Keratinocyte (primary cell): ENCODE measurements around the gene ROBO3. TPM values are rescaled to one million over a fixed set of nuclear protein-coding genes. Genes with fewer than 3 reads are reported as not detected.

ENCODE experiments used
- DNase-seq: peaks from one replicate; pipeline ENCODE4 v3.0.0-alpha.2; 2011; ENCODE audit warnings: low read depth, missing footprints, low spot score
- FAIRE-seq: peaks from 2 replicates; lab custom pipeline; 2011; peaks lifted over from hg19 to GRCh38; lab: Jason Lieb, UNC
- H2AFZ ChIP-seq: 2 replicates; pipeline ENCODE4 v1.6.0; 2012; ENCODE audit warnings: low read length, control low read depth, inconsistent platforms; ENCODE audit not compliant: control insufficient read depth
- H3K27ac ChIP-seq: 2 replicates; pipeline ENCODE4 v1.5.1; 2011; ENCODE audit warnings: low read length; ENCODE audit not compliant: control insufficient read depth, insufficient read depth
- H3K27me3 ChIP-seq: 3 replicates; pipeline ENCODE4 v1.6.0; 2011; ENCODE audit warnings: low read length; ENCODE audit not compliant: control insufficient read depth, insufficient read depth; ENCODE audit errors: extremely low read depth
- H3K36me3 ChIP-seq, 2 experiments: 2 replicates in 1 of 2; 3 replicates in 1 of 2; pipeline ENCODE4 v1.5.1; 2011; ENCODE audit warnings: low read length in 2 of 2, mild to moderate bottlenecking in 1 of 2; ENCODE audit not compliant: control insufficient read depth in 2 of 2, insufficient read depth in 2 of 2; ENCODE audit errors: extremely low read depth in 1 of 2
- H3K4me1 ChIP-seq: 3 replicates; pipeline ENCODE4 v1.5.1; 2011; ENCODE audit warnings: low read length; ENCODE audit not compliant: control insufficient read depth, insufficient read depth; ENCODE audit errors: extremely low read depth
- H3K4me2 ChIP-seq: 3 replicates; pipeline ENCODE4 v1.6.0; 2011; ENCODE audit warnings: low read depth, low read length; ENCODE audit not compliant: control insufficient read depth, insufficient read depth; ENCODE audit errors: extremely low read depth
- H3K4me3 ChIP-seq, 3 experiments: fragments of 200-600 bp in 1 of 3; sonication (generic) in 1 of 3; 2 replicates in 2 of 3; 3 replicates in 1 of 3; pipeline ENCODE4 v1.5.1; 2011 to 2016; ENCODE audit warnings: low read length in 3 of 3, mild to moderate bottlenecking in 3 of 3, control low read depth in 2 of 3, inconsistent platforms in 1 of 3, low read depth in 1 of 3, mixed read lengths in 1 of 3, mixed run types in 1 of 3, moderate library complexity in 1 of 3; ENCODE audit not compliant: control insufficient read depth in 2 of 3, insufficient read depth in 2 of 3; ENCODE audit errors: extremely low read depth in 1 of 3
- H3K79me2 ChIP-seq: 2 replicates; pipeline ENCODE4 v1.6.0; 2012; ENCODE audit warnings: low read length; ENCODE audit not compliant: control insufficient read depth, insufficient read depth
- H3K9ac ChIP-seq: 3 replicates; pipeline ENCODE4 v1.6.0; 2011; ENCODE audit warnings: low read length; ENCODE audit not compliant: control insufficient read depth, insufficient read depth; ENCODE audit errors: extremely low read depth
- H3K9me1 ChIP-seq: 3 replicates; pipeline ENCODE4 v1.6.0; 2011; ENCODE audit warnings: low read length; ENCODE audit not compliant: control insufficient read depth, insufficient read depth; ENCODE audit errors: extremely low read depth
- H3K9me3 ChIP-seq: 2 replicates; pipeline ENCODE4 v1.5.1; 2012; ENCODE audit warnings: low read depth, low read length; ENCODE audit not compliant: control insufficient read depth
- H4K20me1 ChIP-seq: 3 replicates; pipeline ENCODE4 v1.6.0; 2011; ENCODE audit warnings: low read length; ENCODE audit not compliant: control insufficient read depth, insufficient read depth; ENCODE audit errors: extremely low read depth
- EZH2 ChIP-seq: IDR thresholded peaks from one replicate; pipeline ENCODE4 v1.6.1; 2012; ENCODE audit warnings: inconsistent platforms, mild to moderate bottlenecking, low read length, moderate library complexity
- dilution Hi-C: fragments of 300-500 bp; cut with MboI; formaldehyde crosslinking; loops from one replicate; pipeline ENCODE4 v1.7.0; 2020; ENCODE audit warnings: low sequenced_read_pairs; ENCODE audit not compliant: extremely low pct_ligation_motif_present
- polyA plus RNA-seq, 5 experiments: library from polyadenylated mRNA; depleted of rRNA in 3 of 5; stranded (reverse) in 3 of 5; stranded (forward) in 1 of 5; unstranded in 1 of 5; fragments of >200 nt; gene quantifications; 1 replicate in 1 of 5; 2 replicates in 3 of 5; 3 replicates in 1 of 5; pipeline versions ENCODE4 v1.2.1 to v1.2.3, GENCODE V29; 2011 to 2012; ENCODE audit warnings: missing spikeins in 2 of 5, low read depth in 1 of 5, low replicate concordance in 1 of 5
- TF ChIP-seq, protein P1 (sequence below), 3 experiments: IDR thresholded peaks in 1 of 3; conservative IDR thresholded peaks in 1 of 3; optimal IDR thresholded peaks in 1 of 3; 2 replicates in 2 of 3; 3 replicates in 1 of 3; pipeline versions ENCODE3 to v1.5.1; 2011; ENCODE audit warnings: low read length in 3 of 3, mild to moderate bottlenecking in 3 of 3, moderate library complexity in 2 of 3, control low read depth in 1 of 3, inconsistent platforms in 1 of 3; ENCODE audit not compliant: insufficient read depth in 2 of 3; ENCODE audit errors: extremely low read depth in 1 of 3

The ROBO3 gene
- polyA plus RNA-seq, 1 donor (not counting 4 experiments of a cell fraction or from before 2014, with no cell fraction given): 13.6 TPM

DNA sequence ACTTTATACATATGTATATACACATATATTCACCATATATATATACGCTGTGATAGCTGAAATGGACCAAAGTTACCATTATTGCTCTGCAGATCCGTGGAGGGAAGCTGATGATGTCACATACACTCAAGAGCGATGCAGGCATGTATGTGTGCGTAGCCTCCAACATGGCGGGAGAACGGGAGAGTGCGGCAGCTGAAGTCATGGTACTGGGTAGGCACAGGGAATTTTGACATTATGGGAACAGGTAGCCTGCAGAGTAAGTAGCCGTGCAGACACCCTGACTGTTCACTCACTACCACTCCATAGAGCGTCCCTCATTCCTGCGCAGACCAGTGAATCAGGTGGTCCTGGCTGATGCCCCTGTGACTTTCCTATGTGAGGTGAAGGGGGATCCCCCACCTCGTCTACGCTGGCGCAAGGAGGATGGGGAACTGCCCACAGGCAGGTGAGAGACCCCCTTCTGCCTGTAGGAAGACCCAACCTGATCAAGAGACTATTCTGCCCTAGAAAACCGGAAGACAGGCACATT, 4.7 kb downstream of the ROBO3 start:
- H3K36me3 ChIP-seq: no peaks in the 10 kb centered on the region
- no peak overlapping the region for H3K4me2 ChIP-seq
- H3K4me3 ChIP-seq: no peak overlapping the region
- no peak for DNase-seq
- H2AFZ ChIP-seq: no peak overlapping the region
- H3K27me3 ChIP-seq: peaks cover 89% of the 10 kb centered on the region
- H3K9me3 ChIP-seq: no peaks in the 10 kb centered on the region
- dilution Hi-C loops: no loop called here
- H3K27ac ChIP-seq: no peak overlapping the region
- no peaks in the 10 kb centered on the region for H3K9me1 ChIP-seq
- H3K9ac ChIP-seq: no peak overlapping the region
- TF ChIP-seq, protein P1, sequence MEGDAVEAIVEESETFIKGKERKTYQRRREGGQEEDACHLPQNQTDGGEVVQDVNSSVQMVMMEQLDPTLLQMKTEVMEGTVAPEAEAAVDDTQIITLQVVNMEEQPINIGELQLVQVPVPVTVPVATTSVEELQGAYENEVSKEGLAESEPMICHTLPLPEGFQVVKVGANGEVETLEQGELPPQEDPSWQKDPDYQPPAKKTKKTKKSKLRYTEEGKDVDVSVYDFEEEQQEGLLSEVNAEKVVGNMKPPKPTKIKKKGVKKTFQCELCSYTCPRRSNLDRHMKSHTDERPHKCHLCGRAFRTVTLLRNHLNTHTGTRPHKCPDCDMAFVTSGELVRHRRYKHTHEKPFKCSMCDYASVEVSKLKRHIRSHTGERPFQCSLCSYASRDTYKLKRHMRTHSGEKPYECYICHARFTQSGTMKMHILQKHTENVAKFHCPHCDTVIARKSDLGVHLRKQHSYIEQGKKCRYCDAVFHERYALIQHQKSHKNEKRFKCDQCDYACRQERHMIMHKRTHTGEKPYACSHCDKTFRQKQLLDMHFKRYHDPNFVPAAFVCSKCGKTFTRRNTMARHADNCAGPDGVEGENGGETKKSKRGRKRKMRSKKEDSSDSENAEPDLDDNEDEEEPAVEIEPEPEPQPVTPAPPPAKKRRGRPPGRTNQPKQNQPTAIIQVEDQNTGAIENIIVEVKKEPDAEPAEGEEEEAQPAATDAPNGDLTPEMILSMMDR (optimal IDR thresholded peaks at IDR 0.05 in 1 of 3, IDR thresholded peaks at IDR 0.05 in 1 of 3, conservative IDR thresholded peaks at IDR 0.05 in 1 of 3; ENCODE audit: extremely low read depth in 1 of 3, insufficient read depth in 2 of 3, low read length in 3 of 3): no peak
- TF ChIP-seq EZH2: no peak
- no peaks in the 10 kb centered on the region for H3K79me2 ChIP-seq
- no peaks in the 10 kb centered on the region for H4K20me1 ChIP-seq
- no peak for FAIRE-seq
- H3K4me1 ChIP-seq: peaks cover 3% of the 10 kb centered on the region

DNA sequence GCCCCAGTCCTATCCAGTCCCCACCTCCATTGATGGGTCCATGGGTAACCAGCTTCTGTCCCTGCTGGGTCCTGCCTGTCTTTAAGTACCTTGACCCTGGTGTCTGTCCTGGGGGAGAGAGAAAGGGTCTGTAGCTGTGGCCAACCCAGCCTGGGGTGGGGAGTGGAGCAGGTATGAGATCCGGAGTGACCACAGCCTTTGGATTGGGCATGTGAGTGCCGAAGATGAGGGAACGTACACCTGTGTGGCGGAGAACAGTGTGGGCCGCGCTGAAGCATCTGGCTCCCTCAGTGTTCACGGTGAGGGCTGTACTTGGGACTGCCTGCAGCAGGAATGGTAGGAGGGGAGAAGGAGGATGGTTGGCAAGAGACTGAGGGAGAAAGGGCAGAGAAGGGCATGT, 5.2 kb downstream of the ROBO3 start:
- Histone ChIP-seq H3K36me3 (no peaks in the 10 kb centered on the region), H4K20me1 (no peaks in the 10 kb centered on the region), H3K4me2 (no peak overlapping the region), H3K27me3 (peaks cover 85% of the 10 kb centered on the region), H3K27ac (no peak overlapping the region), H3K4me3 (no peak overlapping the region), H3K79me2 (no peaks in the 10 kb centered on the region), H3K9me3 (no peaks in the 10 kb centered on the region), H3K9ac (no peak overlapping the region), H3K9me1 (no peaks in the 10 kb centered on the region), H3K4me1 (peaks cover 3% of the 10 kb centered on the region), H2AFZ (no peak overlapping the region)
- DNase-seq (no peak), FAIRE-seq (no peak)
- dilution Hi-C loops: no loop called here
- TF ChIP-seq EZH2: no peak
- TF ChIP-seq, protein P1 (optimal IDR thresholded peaks at IDR 0.05 in 1 of 3, IDR thresholded peaks at IDR 0.05 in 1 of 3, conservative IDR thresholded peaks at IDR 0.05 in 1 of 3; ENCODE audit: extremely low read depth in 1 of 3, insufficient read depth in 2 of 3, low read length in 3 of 3): no peak
